ENCODE data around the gene GUCY1A1. TPM values are rescaled to one million over a fixed set of nuclear protein-coding genes. Genes with fewer than 3 reads are reported as not detected.

GUCY1A1 gene
- total RNA-seq, 1 donor from 2014 or later = 0.44 TPM

GRCh38 chr4:155703486-155704247 lies 37.0 kb downstream of the GUCY1A1 start:
- DNase-seq (ENCODE audit: low read depth, low spot score) = no peak
- Mint-ChIP-seq H3K9me3 (no peaks in the 10 kb centered on the region), H3K27ac (ENCODE audit: unreplicated experiment) (no peak overlapping the region), H3K27me3 (ENCODE audit: low read depth) (no peaks in the 10 kb centered on the region), H3K36me3 (ENCODE audit: low read depth) (no peaks in the 10 kb centered on the region), H3K4me1 (peaks cover 8% of the 10 kb centered on the region), H3K4me3 (no peak overlapping the region)
- TF ChIP-seq, protein P1, sequence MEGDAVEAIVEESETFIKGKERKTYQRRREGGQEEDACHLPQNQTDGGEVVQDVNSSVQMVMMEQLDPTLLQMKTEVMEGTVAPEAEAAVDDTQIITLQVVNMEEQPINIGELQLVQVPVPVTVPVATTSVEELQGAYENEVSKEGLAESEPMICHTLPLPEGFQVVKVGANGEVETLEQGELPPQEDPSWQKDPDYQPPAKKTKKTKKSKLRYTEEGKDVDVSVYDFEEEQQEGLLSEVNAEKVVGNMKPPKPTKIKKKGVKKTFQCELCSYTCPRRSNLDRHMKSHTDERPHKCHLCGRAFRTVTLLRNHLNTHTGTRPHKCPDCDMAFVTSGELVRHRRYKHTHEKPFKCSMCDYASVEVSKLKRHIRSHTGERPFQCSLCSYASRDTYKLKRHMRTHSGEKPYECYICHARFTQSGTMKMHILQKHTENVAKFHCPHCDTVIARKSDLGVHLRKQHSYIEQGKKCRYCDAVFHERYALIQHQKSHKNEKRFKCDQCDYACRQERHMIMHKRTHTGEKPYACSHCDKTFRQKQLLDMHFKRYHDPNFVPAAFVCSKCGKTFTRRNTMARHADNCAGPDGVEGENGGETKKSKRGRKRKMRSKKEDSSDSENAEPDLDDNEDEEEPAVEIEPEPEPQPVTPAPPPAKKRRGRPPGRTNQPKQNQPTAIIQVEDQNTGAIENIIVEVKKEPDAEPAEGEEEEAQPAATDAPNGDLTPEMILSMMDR (conservative IDR thresholded peaks at IDR 0.05) = no peak

DNA sequence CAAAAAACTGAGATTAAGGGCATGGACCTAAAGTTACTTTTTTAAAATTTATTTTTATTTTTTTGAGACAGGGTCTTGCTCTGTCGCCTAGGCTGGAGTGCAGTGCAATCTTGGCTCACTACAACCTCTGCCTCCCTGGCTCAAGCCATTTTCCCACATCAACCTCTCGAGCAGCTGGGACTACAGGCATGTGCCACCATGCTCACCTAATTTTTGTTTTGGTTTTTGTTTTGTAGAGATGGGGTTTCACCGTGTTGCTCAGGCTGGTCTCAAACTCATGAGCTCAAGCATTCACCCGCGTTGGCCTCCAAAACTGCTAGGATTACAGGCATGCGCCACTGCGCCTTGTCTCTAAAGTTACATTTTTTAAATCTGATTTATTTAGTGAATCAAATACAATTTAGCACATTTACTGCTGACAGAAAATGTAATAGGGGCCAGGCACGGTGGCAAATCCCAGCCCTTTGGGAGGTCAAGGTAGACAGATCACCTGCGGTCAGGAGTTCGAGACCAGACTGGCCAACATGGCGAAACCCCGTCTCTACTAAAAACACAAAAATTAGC lies 38.3 kb downstream of the GUCY1A1 start:
- Mint-ChIP-seq H3K36me3 (ENCODE audit: low read depth) (no peaks in the 10 kb centered on the region), H3K27ac (ENCODE audit: unreplicated experiment) (no peak overlapping the region), H3K4me3 (no peak overlapping the region), H3K9me3 (no peaks in the 10 kb centered on the region), H3K4me1 (peaks cover 8% of the 10 kb centered on the region), H3K27me3 (ENCODE audit: low read depth) (no peaks in the 10 kb centered on the region)
- DNase-seq (ENCODE audit: low read depth, low spot score) = no peak
- TF ChIP-seq, protein P1 (conservative IDR thresholded peaks at IDR 0.05) = no peak

GRCh38 chr4:155705664-155706063 lies 39.0 kb downstream of the GUCY1A1 start:
- TF ChIP-seq, protein P1 (conservative IDR thresholded peaks at IDR 0.05) = no peak
- no peaks in the 10 kb centered on the region for H3K9me3 Mint-ChIP-seq
- no peaks in the 10 kb centered on the region for H3K27me3 Mint-ChIP-seq (ENCODE audit: low read depth)
- H3K27ac Mint-ChIP-seq (ENCODE audit: unreplicated experiment) = no peak overlapping the region
- H3K4me3 Mint-ChIP-seq = no peak overlapping the region
- DNase-seq (ENCODE audit: low read depth, low spot score) = no peak
- H3K36me3 Mint-ChIP-seq (ENCODE audit: low read depth) = no peaks in the 10 kb centered on the region
- H3K4me1 Mint-ChIP-seq = peaks cover 8% of the 10 kb centered on the region

- TF ChIP-seq, protein P1 (conservative IDR thresholded peaks at IDR 0.05) = no peak
- Mint-ChIP-seq H3K27ac (ENCODE audit: unreplicated experiment) (no peak overlapping the region), H3K4me3 (no peak overlapping the region), H3K36me3 (ENCODE audit: low read depth) (no peaks in the 10 kb centered on the region), H3K4me1 (peaks cover 8% of the 10 kb centered on the region), H3K9me3 (no peaks in the 10 kb centered on the region), H3K27me3 (ENCODE audit: low read depth) (no peaks in the 10 kb centered on the region)
- no peak for DNase-seq (ENCODE audit: low read depth, low spot score)
Observed at GRCh38 chr4:155706147-155706546, 39.5 kb downstream of the GUCY1A1 start.

DNA sequence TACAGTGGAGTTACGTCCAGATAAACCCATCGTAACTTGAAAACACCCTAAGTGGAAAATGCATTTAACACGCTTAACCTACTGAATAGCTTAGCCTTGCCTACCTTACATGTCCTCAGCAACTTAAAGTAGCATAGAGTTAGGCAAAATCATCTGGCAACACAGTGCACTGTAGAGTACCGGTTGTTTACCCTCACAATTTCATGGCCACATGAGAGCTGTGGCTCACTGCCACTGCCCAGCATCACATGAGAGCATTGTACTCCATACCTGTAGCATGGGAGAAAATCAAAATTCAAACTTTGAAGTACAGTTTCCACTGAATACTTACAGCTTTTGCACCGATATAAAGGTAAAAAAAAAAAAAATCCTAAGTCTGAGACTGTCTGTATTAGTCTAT lies 40.6 kb downstream of the GUCY1A1 start:
- Mint-ChIP-seq H3K36me3 (ENCODE audit: low read depth) (no peaks in the 10 kb centered on the region), H3K27ac (ENCODE audit: unreplicated experiment) (no peak overlapping the region), H3K4me1 (peaks cover 8% of the 10 kb centered on the region), H3K4me3 (no peak overlapping the region), H3K9me3 (no peaks in the 10 kb centered on the region), H3K27me3 (ENCODE audit: low read depth) (no peaks in the 10 kb centered on the region)
- DNase-seq (ENCODE audit: low read depth, low spot score) = no peak
- TF ChIP-seq, protein P1 (conservative IDR thresholded peaks at IDR 0.05) = no peak
